Activated CD8-positive, alpha-beta T cell treated with anti-CD3 and anti-CD28 coated beads, Interleukin-2, amount 10 ng/mL, durations not matched to agents 7 days and 5 days (primary cell): ENCODE results near the gene KHK. TPM values are rescaled to one million over a fixed set of nuclear protein-coding genes. Genes with fewer than 3 reads are reported as not detected.

Experiments
- ATAC-seq: fragments of 150-1000 bp; cut with Tn5 transposase; one replicate; pipeline ENCODE4 v1.10.0; 2021; ENCODE audit warnings: moderate library complexity
- CTCF ChIA-PET: fragments of 350-600 bp; sonication (Branson Sonifier 250); formaldehyde crosslinking; loops from one replicate; lab custom pipeline; 2021; ENCODE audit warnings: antibody characterized with exemption; lab: Charles Lee
- POLR2A ChIA-PET: fragments of 350-600 bp; sonication (Branson Sonifier 250); formaldehyde crosslinking; loops from one replicate; lab custom pipeline; 2021; ENCODE audit warnings: antibody characterized with exemption; lab: Charles Lee
- DNase-seq: peaks from one replicate; pipeline ENCODE4 v3.0.0-alpha.2; 2020
- H3K27ac Mint-ChIP-seq: one replicate; pipeline ENCODE4 v1.8.0; 2021; ENCODE audit warnings: mild to moderate bottlenecking, mixed read lengths
- H3K27me3 Mint-ChIP-seq: one replicate; pipeline ENCODE4 v1.8.0; 2021; ENCODE audit warnings: low read depth, mixed read lengths
- H3K36me3 Mint-ChIP-seq: one replicate; pipeline ENCODE4 v1.8.0; 2021; ENCODE audit warnings: low read depth, mixed read lengths
- H3K4me1 Mint-ChIP-seq: one replicate; pipeline ENCODE4 v1.8.0; 2021; ENCODE audit warnings: low read depth, mixed read lengths
- H3K4me3 Mint-ChIP-seq: one replicate; pipeline ENCODE4 v1.8.0; 2021; ENCODE audit warnings: mild to moderate bottlenecking, mixed read lengths
- H3K9me3 Mint-ChIP-seq: one replicate; pipeline ENCODE4 v1.8.0; 2022; ENCODE audit warnings: mixed read lengths; ENCODE audit not compliant: insufficient read depth
- total RNA-seq, 2 experiments: library from RNA; stranded (reverse); gene quantifications; one replicate each; pipeline ENCODE4 v1.2.3, GENCODE V29; 2021

The KHK gene
- total RNA-seq, 2 experiments from 2014 or later, result 12.1 to 12.4 TPM

DNA sequence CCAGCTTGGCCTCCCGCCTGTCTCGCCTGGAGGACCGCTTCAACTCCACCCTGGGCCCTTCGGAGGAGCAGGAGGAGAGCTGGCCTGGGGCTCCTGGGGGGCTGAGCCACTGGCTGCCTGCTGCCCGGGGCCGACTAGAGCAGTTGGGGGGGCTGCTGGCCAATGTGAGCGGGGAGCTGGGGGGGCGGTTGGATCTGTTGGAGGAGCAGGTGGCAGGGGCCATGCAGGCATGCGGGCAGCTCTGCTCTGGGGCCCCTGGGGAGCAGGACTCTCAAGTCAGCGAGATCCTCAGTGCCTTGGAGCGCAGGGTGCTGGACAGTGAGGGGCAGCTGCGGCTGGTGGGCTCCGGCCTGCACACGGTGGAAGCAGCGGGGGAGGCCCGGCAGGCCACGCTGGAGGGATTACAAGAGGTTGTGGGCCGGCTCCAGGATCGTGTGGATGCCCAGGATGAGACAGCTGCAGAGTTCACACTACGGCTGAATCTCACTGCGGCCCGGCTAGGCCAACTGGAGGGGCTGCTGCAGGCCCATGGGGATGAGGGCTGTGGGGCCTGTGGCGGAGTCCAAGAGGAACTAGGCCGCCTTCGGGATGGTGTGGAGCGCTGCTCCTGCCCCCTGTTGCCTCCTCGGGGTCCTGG lies 3.7 kb upstream of the KHK start:
- ChIA-PET CTCF (interaction anchor here (1.1 to 3.4 kb wide), 2 partner anchors 11 to 51 kb away, joined by 3 to 28 read pairs; partner anchors contain the start of gene OST4), POLR2A (interaction anchor here (0.8 to 4.5 kb wide), 5 partner anchors 11 to 129 kb away, joined by 3 to 34 read pairs (median 4); partner anchors contain the start of genes ATRAID, OST4 and SLC5A6)
- DNase-seq (no peak), ATAC-seq (no peak)
- H3K4me3 Mint-ChIP-seq, result no peak overlapping the region
- no peaks in the 10 kb centered on the region for H3K36me3 Mint-ChIP-seq
- no peaks in the 10 kb centered on the region for H3K9me3 Mint-ChIP-seq
- peaks cover 54% of the 10 kb centered on the region for H3K4me1 Mint-ChIP-seq
- no peaks in the 10 kb centered on the region for H3K27me3 Mint-ChIP-seq
- peak overlapping the region; percentile 67 for H3K27ac Mint-ChIP-seq

GRCh38 chr2:27083410-27084296 lies 2.9 kb upstream of the KHK start:
- CTCF ChIA-PET, result interaction anchor here (1.1 to 3.4 kb wide), 4 partner anchors 12 to 122 kb away, joined by 3 to 28 read pairs (median 6); partner anchors contain the start of genes AGBL5 and OST4
- Mint-ChIP-seq H3K27ac (peak overlapping the region; percentile 43), H3K9me3 (no peaks in the 10 kb centered on the region), H3K36me3 (no peaks in the 10 kb centered on the region), H3K27me3 (no peaks in the 10 kb centered on the region), H3K4me3 (no peak overlapping the region), H3K4me1 (peaks cover 58% of the 10 kb centered on the region)
- POLR2A ChIA-PET, result interaction anchor here (0.9 to 4.5 kb wide), 5 partner anchors 11 to 128 kb away, joined by 3 to 34 read pairs (median 4); partner anchors contain the start of genes ATRAID, OST4 and SLC5A6
- DNase-seq (no peak), ATAC-seq (no peak)

DNA sequence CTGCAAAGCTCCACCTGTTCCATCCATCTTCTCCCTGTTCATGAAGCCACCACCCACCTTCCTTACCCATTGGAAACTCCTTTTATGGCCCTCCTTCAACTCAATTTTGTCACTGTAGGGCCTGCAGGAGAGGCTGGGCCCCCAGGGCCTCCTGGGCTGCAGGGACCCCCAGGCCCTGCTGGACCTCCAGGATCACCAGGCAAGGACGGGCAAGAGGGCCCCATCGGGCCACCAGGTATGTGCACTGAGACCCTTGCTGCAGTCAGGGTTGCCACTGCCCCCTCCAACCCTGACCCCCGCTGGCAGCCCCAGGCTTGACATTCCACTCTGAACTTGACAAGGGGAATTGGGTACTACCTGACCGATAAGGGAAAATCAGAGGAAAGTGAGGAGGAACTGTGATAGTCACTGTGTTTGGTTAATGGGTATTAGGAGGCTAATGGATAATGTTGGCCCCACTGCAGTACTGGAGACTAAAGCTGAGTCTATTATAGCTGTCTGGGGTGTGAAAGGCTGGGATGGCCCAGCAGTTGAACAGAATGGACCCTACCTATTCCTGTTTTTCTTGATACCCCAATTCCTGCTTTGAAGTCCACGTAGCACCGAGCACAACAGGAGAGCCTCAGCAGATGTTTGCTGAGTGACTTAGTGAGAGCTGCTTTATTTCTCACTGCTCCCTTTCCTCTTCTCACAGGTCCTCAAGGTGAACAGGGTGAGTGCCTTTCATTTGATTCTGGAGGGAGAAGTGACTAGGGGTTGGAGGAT lies 2.1 kb upstream of the KHK start:
- Mint-ChIP-seq H3K27ac (peak overlapping the region; percentile 61), H3K9me3 (no peaks in the 10 kb centered on the region), H3K27me3 (no peaks in the 10 kb centered on the region), H3K36me3 (no peaks in the 10 kb centered on the region), H3K4me1 (peaks cover 65% of the 10 kb centered on the region), H3K4me3 (peak overlapping the region; percentile 80)
- ATAC-seq (no peak), DNase-seq (no peak)
- CTCF ChIA-PET, result interaction anchor here (1.2 to 1.7 kb wide), 4 partner anchors 13 to 122 kb away, joined by 5 to 8 read pairs (median 6); partner anchors contain the start of genes AGBL5 and OST4
- POLR2A ChIA-PET, result interaction anchor here (1.0 to 1.7 kb wide), 3 partner anchors 13 to 128 kb away, joined by 3 to 12 read pairs (median 4); partner anchors contain the start of genes ATRAID, OST4 and SLC5A6

DNA sequence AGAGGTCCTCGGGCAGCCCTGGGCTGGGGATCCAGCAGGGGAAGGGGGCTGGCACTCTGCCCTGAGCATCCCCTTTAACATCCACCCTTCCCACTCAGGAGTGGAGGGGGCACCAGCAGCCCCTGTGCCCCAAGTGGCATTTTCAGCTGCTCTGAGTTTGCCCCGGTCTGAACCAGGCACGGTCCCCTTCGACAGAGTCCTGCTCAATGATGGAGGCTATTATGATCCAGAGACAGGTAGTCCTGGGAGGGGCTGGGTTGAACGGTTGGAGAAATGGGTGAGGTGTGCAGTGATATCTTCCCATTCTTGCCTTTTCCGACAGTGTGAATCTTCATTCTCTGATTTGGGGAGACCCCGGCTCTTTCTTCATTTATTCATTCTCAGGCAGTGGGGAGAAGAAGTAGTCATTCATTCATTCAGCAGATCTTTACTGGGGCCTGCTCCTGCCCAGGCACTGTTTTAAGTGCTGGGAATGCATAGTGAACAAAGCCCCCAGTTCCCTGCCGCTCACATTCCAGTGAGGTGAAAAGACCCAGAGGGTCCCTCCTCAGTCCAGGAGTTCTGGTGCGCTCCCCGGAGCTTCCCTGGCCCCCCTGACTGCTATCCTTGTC lies 1.4 kb upstream of the KHK start:
- Mint-ChIP-seq H3K27ac (peak overlapping the region; percentile 84), H3K4me3 (peak overlapping the region; percentile 80), H3K9me3 (no peaks in the 10 kb centered on the region), H3K4me1 (peaks cover 67% of the 10 kb centered on the region), H3K27me3 (no peaks in the 10 kb centered on the region), H3K36me3 (no peaks in the 10 kb centered on the region)
- POLR2A ChIA-PET, result interaction anchor here (0.7 to 1.9 kb wide), 6 partner anchors 11 to 375 kb away, joined by 3 to 12 read pairs (median 5); partner anchors contain the start of genes OST4, PREB and SNX17
- CTCF ChIA-PET, result interaction anchor here (0.9 to 1.7 kb wide), 5 partner anchors 14 to 123 kb away, joined by 3 to 8 read pairs (median 6); partner anchors contain the start of genes AGBL5 and OST4
- no peak for ATAC-seq
- DNase-seq, result no peak

GRCh38 chr2:27085673-27086089 lies 891 bp upstream of the KHK start:
- ChIA-PET POLR2A (interaction anchor here (0.7 to 1.9 kb wide), 6 partner anchors 12 to 375 kb away, joined by 3 to 12 read pairs (median 5); partner anchors contain the start of genes OST4, PREB and SNX17), CTCF (interaction anchor here (0.9 to 1.7 kb wide), 4 partner anchors 14 to 124 kb away, joined by 3 to 7 read pairs (median 6); partner anchors contain the start of gene OST4)
- peak overlapping the region; percentile 84 for H3K27ac Mint-ChIP-seq
- no peaks in the 10 kb centered on the region for H3K9me3 Mint-ChIP-seq
- ATAC-seq (peak; percentile 2), DNase-seq (peak; percentile 53)
- no peaks in the 10 kb centered on the region for H3K27me3 Mint-ChIP-seq
- H3K4me3 Mint-ChIP-seq, result peak overlapping the region; percentile 80
- H3K4me1 Mint-ChIP-seq, result peaks cover 64% of the 10 kb centered on the region
- H3K36me3 Mint-ChIP-seq, result no peaks in the 10 kb centered on the region

- no peaks in the 10 kb centered on the region for H3K27me3 Mint-ChIP-seq
- H3K4me3 Mint-ChIP-seq, result peak overlapping the region; percentile 80
- peak; percentile 97 for DNase-seq
- ChIA-PET POLR2A (interaction anchor here (1.0 to 1.9 kb wide), 5 partner anchors 12 to 285 kb away, joined by 3 to 12 read pairs (median 5); partner anchors contain the start of genes OST4 and SNX17), CTCF (interaction anchor here (0.8 to 1.7 kb wide), 10 partner anchors 14 to 216 kb away, joined by 3 to 9 read pairs (median 6); partner anchors contain the start of genes ABHD1 and PREB)
- peak overlapping the region; percentile 88 for H3K27ac Mint-ChIP-seq
- ATAC-seq, result peak; percentile 90
- H3K36me3 Mint-ChIP-seq, result no peaks in the 10 kb centered on the region
- H3K9me3 Mint-ChIP-seq, result no peaks in the 10 kb centered on the region
- peaks cover 59% of the 10 kb centered on the region for H3K4me1 Mint-ChIP-seq
Observed at GRCh38 chr2:27086090-27086723, 365 bp upstream of the KHK start.

- no peaks in the 10 kb centered on the region for H3K9me3 Mint-ChIP-seq
- H3K36me3 Mint-ChIP-seq, result no peaks in the 10 kb centered on the region
- CTCF ChIA-PET, result interaction anchor here (1.2 to 2.9 kb wide), 17 partner anchors 8 to 242 kb away, joined by 3 to 11 read pairs (median 5); partner anchors contain the start of genes OST4 and PREB
- H3K27ac Mint-ChIP-seq, result no peak overlapping the region
- no peaks in the 10 kb centered on the region for H3K27me3 Mint-ChIP-seq
- ATAC-seq (no peak), DNase-seq (no peak)
- H3K4me3 Mint-ChIP-seq, result peak overlapping the region; percentile 80
- peaks cover 49% of the 10 kb centered on the region for H3K4me1 Mint-ChIP-seq
- POLR2A ChIA-PET, result interaction anchor here (1.1 kb wide), 1 partner anchor 37 kb away, joined by 4 read pairs; the partner anchor contains the start of gene AGBL5
Observed at GRCh38 chr2:27087823-27088410, 1.3 kb downstream of the KHK start.

DNA sequence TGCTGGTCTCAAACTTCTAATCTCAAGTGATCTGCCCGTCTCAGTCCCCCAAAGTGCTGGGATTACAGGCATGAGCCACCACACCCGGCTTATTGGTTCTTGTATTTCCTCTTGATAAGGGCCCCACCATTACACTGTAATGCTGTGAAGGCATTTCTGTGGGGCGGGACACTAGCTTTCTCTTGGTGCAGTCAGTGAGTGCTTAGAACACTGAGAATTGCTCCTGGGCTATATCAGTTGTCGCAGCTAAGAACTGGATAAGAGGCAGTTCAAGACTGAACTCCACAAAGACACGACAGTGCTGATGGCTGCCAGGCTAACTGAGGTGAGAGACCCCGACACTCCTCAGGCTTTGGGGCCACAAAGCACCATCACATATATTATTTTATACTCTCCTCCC lies 2.1 kb downstream of the KHK start:
- H3K27ac Mint-ChIP-seq, result no peak overlapping the region
- DNase-seq (no peak), ATAC-seq (no peak)
- no peaks in the 10 kb centered on the region for H3K36me3 Mint-ChIP-seq
- H3K4me1 Mint-ChIP-seq, result peaks cover 46% of the 10 kb centered on the region
- H3K9me3 Mint-ChIP-seq, result no peaks in the 10 kb centered on the region
- H3K27me3 Mint-ChIP-seq, result no peaks in the 10 kb centered on the region
- POLR2A ChIA-PET, result interaction anchor here (0.9 kb wide), 1 partner anchor 17 kb away, joined by 3 read pairs; the partner anchor contains the start of gene OST4
- CTCF ChIA-PET, result interaction anchor here (1.3 to 2.9 kb wide), 8 partner anchors 9 to 242 kb away, joined by 3 to 11 read pairs (median 4); partner anchors contain the start of gene OST4
- H3K4me3 Mint-ChIP-seq, result no peak overlapping the region

DNA sequence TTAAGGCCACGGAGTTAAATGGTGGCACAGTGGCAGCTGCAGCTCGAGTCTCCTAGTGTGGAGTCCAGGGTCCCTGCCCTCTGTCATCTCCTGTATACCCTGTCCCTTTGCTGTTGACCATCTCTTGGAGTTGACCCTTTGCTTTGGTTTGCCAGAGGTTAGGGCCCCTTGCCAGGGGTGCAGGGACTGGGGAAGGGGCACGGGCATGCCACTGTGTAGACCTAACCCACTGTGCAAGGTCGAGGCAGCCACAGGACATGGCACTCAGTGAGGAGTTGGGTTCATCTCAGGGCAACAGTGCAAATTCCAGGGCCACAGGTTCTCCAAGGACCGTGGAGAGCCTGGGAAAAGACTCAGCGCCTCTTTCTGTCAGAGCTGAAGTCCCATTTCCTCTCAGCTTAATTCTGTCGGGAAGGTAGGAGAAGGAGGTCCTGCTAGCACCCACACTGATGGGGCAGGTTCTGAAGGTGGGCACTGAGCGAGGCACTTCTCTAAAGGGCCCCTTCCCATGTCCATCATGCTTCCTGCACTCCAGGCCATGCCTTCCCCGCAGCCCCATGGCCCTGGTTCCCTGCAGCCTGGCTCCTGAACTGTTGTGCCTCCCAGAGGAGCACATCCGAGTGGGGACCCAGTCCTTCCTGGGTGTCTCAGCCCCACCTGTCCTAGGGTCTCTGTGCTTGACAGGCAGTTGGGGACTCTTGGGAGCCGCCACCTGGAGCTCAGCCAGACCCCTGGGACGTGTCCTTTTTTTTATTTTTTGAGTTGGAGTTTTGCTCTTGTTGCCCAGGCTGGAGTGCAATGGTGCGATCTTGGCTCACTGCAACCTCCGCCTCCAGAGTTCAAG lies 2.8 kb downstream of the KHK start:
- Mint-ChIP-seq H3K36me3 (no peaks in the 10 kb centered on the region), H3K27ac (no peak overlapping the region), H3K4me1 (peaks cover 40% of the 10 kb centered on the region), H3K9me3 (no peaks in the 10 kb centered on the region), H3K27me3 (no peaks in the 10 kb centered on the region), H3K4me3 (no peak overlapping the region)
- DNase-seq (no peak), ATAC-seq (no peak)
- POLR2A ChIA-PET, result interaction anchor here (0.9 to 1.0 kb wide), 2 partner anchors 18 to 123 kb away, joined by 3 to 6 read pairs; partner anchors contain the start of genes ATRAID, OST4 and SLC5A6
- CTCF ChIA-PET, result interaction anchor here (0.9 to 2.9 kb wide), 5 partner anchors 15 to 243 kb away, joined by 3 to 11 read pairs (median 3); no protein-coding TSS in a partner anchor
